SKM-1 treated with dmso at 0.1 percent for 144 hours (cell line): ENCODE results near the gene NR5A1.

Experiments
- DNase-seq: peaks from one replicate; lab custom pipeline; 2025; ENCODE audit not compliant: unreplicated experiment; lab: John Stamatoyannopoulos, UW

The NR5A1 gene

GRCh38 chr9:124506931-124507879 is at the start of gene NR5A1:
Gene NR5A1, minus strand, starts transcription at chr9:124507399. Its CDS starts 4,004 bp downstream, at chr9:124503395.
- no peak for DNase-seq

- DNase-seq, result no peak
Observed at GRCh38 chr9:124555043-124555442, 47.8 kb upstream of the NR5A1 start.

GRCh38 chr9:124553738-124554137 is 46.5 kb upstream of the NR5A1 start:
- DNase-seq, result no peak

- no peak for DNase-seq
Observed at GRCh38 chr9:124552273-124552605, 45.0 kb upstream of the NR5A1 start.

GRCh38 chr9:124551472-124552272 is 44.5 kb upstream of the NR5A1 start:
- no peak for DNase-seq

- no peak for DNase-seq
Observed at GRCh38 chr9:124550072-124550471, 42.9 kb upstream of the NR5A1 start.

- no peak for DNase-seq
Observed at GRCh38 chr9:124549016-124549415, 41.8 kb upstream of the NR5A1 start.

- no peak for DNase-seq
Observed at GRCh38 chr9:124544535-124544934, 37.3 kb upstream of the NR5A1 start.

GRCh38 chr9:124541824-124542223 is 34.6 kb upstream of the NR5A1 start:
- no peak for DNase-seq

GRCh38 chr9:124537926-124538325 is 30.7 kb upstream of the NR5A1 start:
- DNase-seq, result no peak

- DNase-seq, result no peak
Observed at GRCh38 chr9:124535846-124536245, 28.6 kb upstream of the NR5A1 start.

GRCh38 chr9:124532897-124533296 is 25.7 kb upstream of the NR5A1 start:
- DNase-seq, result no peak

- DNase-seq, result no peak
Observed at GRCh38 chr9:124531115-124531514, 23.9 kb upstream of the NR5A1 start.

- DNase-seq, result no peak
Observed at GRCh38 chr9:124530246-124530645, 23.0 kb upstream of the NR5A1 start.

- no peak for DNase-seq
Observed at GRCh38 chr9:124527781-124528180, 20.6 kb upstream of the NR5A1 start.

GRCh38 chr9:124526174-124526573 is 19.0 kb upstream of the NR5A1 start:
- DNase-seq, result no peak

- DNase-seq, result no peak
Observed at GRCh38 chr9:124522121-124523098, 15.2 kb upstream of the NR5A1 start.

- DNase-seq, result no peak
Observed at GRCh38 chr9:124521142-124521541, 13.9 kb upstream of the NR5A1 start.

GRCh38 chr9:124520206-124520596 is 13.0 kb upstream of the NR5A1 start:
- no peak for DNase-seq

GRCh38 chr9:124518116-124518515 is 10.9 kb upstream of the NR5A1 start:
- DNase-seq, result no peak

- no peak for DNase-seq
Observed at GRCh38 chr9:124517600-124517999, 10.4 kb upstream of the NR5A1 start.
